SK-N-SH treated with all-trans-retinoic acid at 6 μM for 48 hours (cell line): Measurements from ENCODE around the gene NAALADL2.

ENCODE experiments used
- ATAC-seq: fragments of 200-7000 bp; cut with Tn5 transposase; 3 replicates; pipeline ENCODE4 v1.9.1; 2020; ENCODE audit warnings: mild to moderate bottlenecking, moderate library complexity
- ARNTL ChIP-seq: fragments of 450-650 bp; formaldehyde crosslinking; IDR thresholded peaks from 2 replicates; pipeline ENCODE4 v1.5.0; 2020; ENCODE audit warnings: low read depth, mild to moderate bottlenecking, moderate library complexity, borderline replicate concordance
- BACH2 ChIP-seq: fragments of 250-450 bp; sonication (Bioruptor Pico); IDR thresholded peaks from 2 replicates; pipeline ENCODE4 v1.9.0; 2021; ENCODE audit warnings: mild to moderate bottlenecking, borderline replicate concordance
- CSDC2 ChIP-seq: fragments of 250-450 bp; sonication (Bioruptor Pico); IDR thresholded peaks from 2 replicates; pipeline ENCODE4 v1.5.0; 2020; ENCODE audit warnings: mild to moderate bottlenecking, moderate library complexity
- ESRRG ChIP-seq: fragments of 250-450 bp; sonication (Bioruptor Pico); IDR thresholded peaks from 2 replicates; pipeline ENCODE4 v1.6.1; 2021; ENCODE audit warnings: mild to moderate bottlenecking
- GLIS3 ChIP-seq: fragments of 250-450 bp; sonication (Bioruptor Pico); IDR thresholded peaks from 2 replicates; pipeline ENCODE4 v1.5.0; 2020; ENCODE audit warnings: mild to moderate bottlenecking, moderate library complexity
- ISL1 ChIP-seq: fragments of 250-450 bp; sonication (Bioruptor Pico); IDR thresholded peaks from 2 replicates; pipeline ENCODE4 v2.1.2; 2022; ENCODE audit warnings: mild to moderate bottlenecking, moderate library complexity
- OSR1 ChIP-seq: fragments of 250-450 bp; sonication (Bioruptor Pico); IDR thresholded peaks from 2 replicates; pipeline ENCODE4 v1.8.0; 2022; ENCODE audit warnings: moderate library complexity, mild to moderate bottlenecking, inconsistent platforms
- PPARA ChIP-seq: fragments of 250-450 bp; sonication (Bioruptor Pico); IDR thresholded peaks from 2 replicates; pipeline ENCODE4 v1.5.0; 2020; ENCODE audit warnings: mild to moderate bottlenecking, borderline replicate concordance
- SNAI2 ChIP-seq: fragments of 250-450 bp; sonication (Bioruptor Pico); IDR thresholded peaks from 2 replicates; pipeline ENCODE4 v1.5.0; 2020; ENCODE audit warnings: mild to moderate bottlenecking, moderate library complexity
- TCF4 ChIP-seq: fragments of 250-450 bp; sonication (Bioruptor Pico); IDR thresholded peaks from 2 replicates; pipeline ENCODE4 v1.8.0; 2021; ENCODE audit warnings: mild to moderate bottlenecking, moderate library complexity, borderline replicate concordance
- TOX ChIP-seq: fragments of 250-450 bp; sonication (Bioruptor Pico); IDR thresholded peaks from 2 replicates; pipeline ENCODE4 v1.8.0; 2021; ENCODE audit warnings: mild to moderate bottlenecking, moderate library complexity, borderline replicate concordance
- ZC3H10 ChIP-seq: fragments of 250-450 bp; sonication (Bioruptor Pico); IDR thresholded peaks from 2 replicates; pipeline ENCODE4 v1.5.1; 2021; ENCODE audit warnings: mild to moderate bottlenecking, moderate library complexity
- ZFP30 ChIP-seq: fragments of 450-650 bp; formaldehyde crosslinking; IDR thresholded peaks from 2 replicates; pipeline ENCODE4 v1.5.0; 2022; ENCODE audit warnings: mild to moderate bottlenecking, moderate library complexity
- ZNF565 ChIP-seq: fragments of 450-650 bp; formaldehyde crosslinking; conservative IDR thresholded peaks from 2 replicates; pipeline ENCODE4 v1.5.0; 2020; ENCODE audit warnings: low read depth, mild to moderate bottlenecking, moderate library complexity
- ZNF70 ChIP-seq: fragments of 450-650 bp; formaldehyde crosslinking; IDR thresholded peaks from 2 replicates; pipeline ENCODE4 v1.5.0; 2020; ENCODE audit warnings: mild to moderate bottlenecking, moderate library complexity
- ZNF8 ChIP-seq: fragments of 450-650 bp; formaldehyde crosslinking; IDR thresholded peaks from 2 replicates; pipeline ENCODE4 v1.5.0; 2020; ENCODE audit warnings: mild to moderate bottlenecking, moderate library complexity
- TF ChIP-seq, protein P1 (sequence below): fragments of 250-450 bp; sonication (Bioruptor Pico); IDR thresholded peaks from 2 replicates; pipeline ENCODE4 v1.8.0; 2021; ENCODE audit warnings: low read depth, mild to moderate bottlenecking, moderate library complexity, borderline replicate concordance
- TF ChIP-seq, protein P2 (sequence below): fragments of 250-450 bp; sonication (Bioruptor Pico); IDR thresholded peaks from 2 replicates; pipeline ENCODE4 v1.5.1; 2020; ENCODE audit warnings: low read depth, mild to moderate bottlenecking, moderate library complexity
- TF ChIP-seq, protein P3 (sequence below): fragments of 250-450 bp; sonication (Bioruptor Pico); IDR thresholded peaks from 2 replicates; pipeline ENCODE4 v1.5.1; 2021; ENCODE audit warnings: mild to moderate bottlenecking, moderate library complexity
- TF ChIP-seq, protein P4 (sequence below): fragments of 250-450 bp; sonication (Bioruptor Pico); IDR thresholded peaks from 2 replicates; pipeline ENCODE4 v1.8.0; 2020; ENCODE audit warnings: mild to moderate bottlenecking, moderate library complexity, borderline replicate concordance
- TF ChIP-seq, protein P5 (sequence below): fragments of 250-450 bp; sonication (Bioruptor Pico); IDR thresholded peaks from 2 replicates; pipeline ENCODE4 v1.5.0; 2020; ENCODE audit warnings: mild to moderate bottlenecking, moderate library complexity

NAALADL2 gene

DNA sequence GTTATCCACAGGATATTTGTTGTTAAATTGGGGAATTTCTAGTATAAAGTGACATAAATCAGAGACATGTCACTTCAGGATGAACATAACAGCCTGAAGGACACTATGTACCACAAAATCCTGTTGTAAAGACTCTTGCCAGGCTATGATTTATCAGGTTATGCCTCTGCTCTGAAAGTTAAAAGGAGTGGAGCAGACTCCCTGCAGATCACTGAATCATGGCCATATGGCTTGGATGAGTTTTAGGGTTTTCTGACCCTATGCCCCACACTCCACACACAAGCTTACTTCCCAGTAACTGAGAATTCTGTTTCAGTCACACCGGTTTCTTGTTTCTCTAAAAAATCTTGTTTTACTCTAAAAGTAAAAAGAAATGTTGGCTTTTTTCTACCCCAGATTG is 869.4 kb downstream of the NAALADL2 start:
- no peak for TF ChIP-seq GLIS3
- TF ChIP-seq ZNF8, result no peak
- no peak for ATAC-seq

DNA sequence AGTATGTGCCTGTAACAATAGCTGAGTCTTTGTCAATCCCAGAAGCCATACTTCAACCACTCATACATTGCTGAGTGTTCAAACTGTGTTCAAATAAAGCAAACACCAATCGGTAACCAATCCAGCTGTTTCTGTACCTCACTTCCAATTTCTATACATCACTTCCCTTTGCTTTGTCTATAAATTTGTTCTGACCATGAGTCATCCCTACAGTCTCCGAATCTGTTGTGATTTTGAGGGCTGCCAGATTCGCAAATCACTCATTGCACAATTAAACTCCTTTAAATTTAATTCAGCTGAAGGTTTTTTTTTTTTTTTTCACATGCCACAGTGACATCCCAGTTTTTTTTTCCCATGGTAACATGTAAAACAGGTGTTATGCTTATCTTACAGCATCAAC is 870.3 kb downstream of the NAALADL2 start:
- ATAC-seq, result no peak
- TF ChIP-seq, protein P1, sequence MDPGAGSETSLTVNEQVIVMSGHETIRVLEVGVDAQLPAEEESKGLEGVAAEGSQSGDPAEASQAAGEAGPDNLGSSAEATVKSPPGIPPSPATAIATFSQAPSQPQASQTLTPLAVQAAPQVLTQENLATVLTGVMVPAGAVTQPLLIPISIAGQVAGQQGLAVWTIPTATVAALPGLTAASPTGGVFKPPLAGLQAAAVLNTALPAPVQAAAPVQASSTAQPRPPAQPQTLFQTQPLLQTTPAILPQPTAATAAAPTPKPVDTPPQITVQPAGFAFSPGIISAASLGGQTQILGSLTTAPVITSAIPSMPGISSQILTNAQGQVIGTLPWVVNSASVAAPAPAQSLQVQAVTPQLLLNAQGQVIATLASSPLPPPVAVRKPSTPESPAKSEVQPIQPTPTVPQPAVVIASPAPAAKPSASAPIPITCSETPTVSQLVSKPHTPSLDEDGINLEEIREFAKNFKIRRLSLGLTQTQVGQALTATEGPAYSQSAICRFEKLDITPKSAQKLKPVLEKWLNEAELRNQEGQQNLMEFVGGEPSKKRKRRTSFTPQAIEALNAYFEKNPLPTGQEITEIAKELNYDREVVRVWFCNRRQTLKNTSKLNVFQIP (CRISPR knock-in tag), result no peak
- TF ChIP-seq, protein P2, sequence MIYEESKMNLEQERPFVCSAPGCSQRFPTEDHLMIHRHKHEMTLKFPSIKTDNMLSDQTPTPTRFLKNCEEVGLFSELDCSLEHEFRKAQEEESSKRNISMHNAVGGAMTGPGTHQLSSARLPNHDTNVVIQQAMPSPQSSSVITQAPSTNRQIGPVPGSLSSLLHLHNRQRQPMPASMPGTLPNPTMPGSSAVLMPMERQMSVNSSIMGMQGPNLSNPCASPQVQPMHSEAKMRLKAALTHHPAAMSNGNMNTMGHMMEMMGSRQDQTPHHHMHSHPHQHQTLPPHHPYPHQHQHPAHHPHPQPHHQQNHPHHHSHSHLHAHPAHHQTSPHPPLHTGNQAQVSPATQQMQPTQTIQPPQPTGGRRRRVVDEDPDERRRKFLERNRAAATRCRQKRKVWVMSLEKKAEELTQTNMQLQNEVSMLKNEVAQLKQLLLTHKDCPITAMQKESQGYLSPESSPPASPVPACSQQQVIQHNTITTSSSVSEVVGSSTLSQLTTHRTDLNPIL (CRISPR knock-in tag), result no peak
- TF ChIP-seq PPARA (CRISPR knock-in tag) (no peak), ZNF565 (CRISPR knock-in tag) (no peak), ZFP30 (CRISPR knock-in tag) (no peak), ZNF8 (no peak), ARNTL (CRISPR knock-in tag) (no peak)
- TF ChIP-seq, protein P3, sequence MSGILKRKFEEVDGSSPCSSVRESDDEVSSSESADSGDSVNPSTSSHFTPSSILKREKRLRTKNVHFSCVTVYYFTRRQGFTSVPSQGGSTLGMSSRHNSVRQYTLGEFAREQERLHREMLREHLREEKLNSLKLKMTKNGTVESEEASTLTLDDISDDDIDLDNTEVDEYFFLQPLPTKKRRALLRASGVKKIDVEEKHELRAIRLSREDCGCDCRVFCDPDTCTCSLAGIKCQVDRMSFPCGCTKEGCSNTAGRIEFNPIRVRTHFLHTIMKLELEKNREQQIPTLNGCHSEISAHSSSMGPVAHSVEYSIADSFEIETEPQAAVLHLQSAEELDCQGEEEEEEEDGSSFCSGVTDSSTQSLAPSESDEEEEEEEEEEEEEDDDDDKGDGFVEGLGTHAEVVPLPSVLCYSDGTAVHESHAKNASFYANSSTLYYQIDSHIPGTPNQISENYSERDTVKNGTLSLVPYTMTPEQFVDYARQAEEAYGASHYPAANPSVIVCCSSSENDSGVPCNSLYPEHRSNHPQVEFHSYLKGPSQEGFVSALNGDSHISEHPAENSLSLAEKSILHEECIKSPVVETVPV, result no peak
- TF ChIP-seq, all 23 proteins: peak for 0

DNA sequence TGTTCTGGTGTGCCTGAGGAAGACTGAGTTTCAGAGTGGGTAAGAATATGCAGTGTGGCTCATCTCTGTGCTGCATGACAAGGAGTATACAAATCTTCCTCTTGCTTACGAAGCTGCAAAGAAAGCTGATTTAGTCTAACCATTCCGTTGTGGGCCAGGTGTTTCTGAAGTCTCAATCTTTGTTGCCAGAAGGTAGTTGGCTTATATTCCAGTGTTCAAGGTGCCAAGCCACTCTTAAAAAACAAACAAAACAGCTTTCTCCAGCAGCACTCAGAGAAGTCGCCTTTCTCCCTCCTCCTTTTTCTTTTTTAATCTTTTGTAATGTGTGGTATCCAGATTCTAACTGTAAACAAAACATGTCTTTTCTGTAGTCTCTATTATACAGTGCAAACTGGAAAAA is 872.4 kb downstream of the NAALADL2 start:
- ATAC-seq, result no peak
- TF ChIP-seq ISL1 (no peak), CSDC2 (CRISPR knock-in tag) (no peak), ZFP30 (CRISPR knock-in tag) (no peak), SNAI2 (no peak), ESRRG (CRISPR knock-in tag) (no peak), TCF4 (no peak), BACH2 (CRISPR knock-in tag) (no peak), TOX (CRISPR knock-in tag) (no peak), GLIS3 (no peak), OSR1 (CRISPR knock-in tag) (no peak), ZNF70 (CRISPR knock-in tag) (no peak), ZC3H10 (CRISPR knock-in tag) (no peak), ZNF8 (no peak)
- TF ChIP-seq, protein P4, sequence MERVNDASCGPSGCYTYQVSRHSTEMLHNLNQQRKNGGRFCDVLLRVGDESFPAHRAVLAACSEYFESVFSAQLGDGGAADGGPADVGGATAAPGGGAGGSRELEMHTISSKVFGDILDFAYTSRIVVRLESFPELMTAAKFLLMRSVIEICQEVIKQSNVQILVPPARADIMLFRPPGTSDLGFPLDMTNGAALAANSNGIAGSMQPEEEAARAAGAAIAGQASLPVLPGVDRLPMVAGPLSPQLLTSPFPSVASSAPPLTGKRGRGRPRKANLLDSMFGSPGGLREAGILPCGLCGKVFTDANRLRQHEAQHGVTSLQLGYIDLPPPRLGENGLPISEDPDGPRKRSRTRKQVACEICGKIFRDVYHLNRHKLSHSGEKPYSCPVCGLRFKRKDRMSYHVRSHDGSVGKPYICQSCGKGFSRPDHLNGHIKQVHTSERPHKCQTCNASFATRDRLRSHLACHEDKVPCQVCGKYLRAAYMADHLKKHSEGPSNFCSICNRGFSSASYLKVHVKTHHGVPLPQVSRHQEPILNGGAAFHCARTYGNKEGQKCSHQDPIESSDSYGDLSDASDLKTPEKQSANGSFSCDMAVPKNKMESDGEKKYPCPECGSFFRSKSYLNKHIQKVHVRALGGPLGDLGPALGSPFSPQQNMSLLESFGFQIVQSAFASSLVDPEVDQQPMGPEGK (CRISPR knock-in tag), result no peak
- TF ChIP-seq, protein P5, sequence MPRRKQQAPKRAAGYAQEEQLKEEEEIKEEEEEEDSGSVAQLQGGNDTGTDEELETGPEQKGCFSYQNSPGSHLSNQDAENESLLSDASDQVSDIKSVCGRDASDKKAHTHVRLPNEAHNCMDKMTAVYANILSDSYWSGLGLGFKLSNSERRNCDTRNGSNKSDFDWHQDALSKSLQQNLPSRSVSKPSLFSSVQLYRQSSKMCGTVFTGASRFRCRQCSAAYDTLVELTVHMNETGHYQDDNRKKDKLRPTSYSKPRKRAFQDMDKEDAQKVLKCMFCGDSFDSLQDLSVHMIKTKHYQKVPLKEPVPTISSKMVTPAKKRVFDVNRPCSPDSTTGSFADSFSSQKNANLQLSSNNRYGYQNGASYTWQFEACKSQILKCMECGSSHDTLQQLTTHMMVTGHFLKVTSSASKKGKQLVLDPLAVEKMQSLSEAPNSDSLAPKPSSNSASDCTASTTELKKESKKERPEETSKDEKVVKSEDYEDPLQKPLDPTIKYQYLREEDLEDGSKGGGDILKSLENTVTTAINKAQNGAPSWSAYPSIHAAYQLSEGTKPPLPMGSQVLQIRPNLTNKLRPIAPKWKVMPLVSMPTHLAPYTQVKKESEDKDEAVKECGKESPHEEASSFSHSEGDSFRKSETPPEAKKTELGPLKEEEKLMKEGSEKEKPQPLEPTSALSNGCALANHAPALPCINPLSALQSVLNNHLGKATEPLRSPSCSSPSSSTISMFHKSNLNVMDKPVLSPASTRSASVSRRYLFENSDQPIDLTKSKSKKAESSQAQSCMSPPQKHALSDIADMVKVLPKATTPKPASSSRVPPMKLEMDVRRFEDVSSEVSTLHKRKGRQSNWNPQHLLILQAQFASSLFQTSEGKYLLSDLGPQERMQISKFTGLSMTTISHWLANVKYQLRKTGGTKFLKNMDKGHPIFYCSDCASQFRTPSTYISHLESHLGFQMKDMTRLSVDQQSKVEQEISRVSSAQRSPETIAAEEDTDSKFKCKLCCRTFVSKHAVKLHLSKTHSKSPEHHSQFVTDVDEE, result no peak

DNA sequence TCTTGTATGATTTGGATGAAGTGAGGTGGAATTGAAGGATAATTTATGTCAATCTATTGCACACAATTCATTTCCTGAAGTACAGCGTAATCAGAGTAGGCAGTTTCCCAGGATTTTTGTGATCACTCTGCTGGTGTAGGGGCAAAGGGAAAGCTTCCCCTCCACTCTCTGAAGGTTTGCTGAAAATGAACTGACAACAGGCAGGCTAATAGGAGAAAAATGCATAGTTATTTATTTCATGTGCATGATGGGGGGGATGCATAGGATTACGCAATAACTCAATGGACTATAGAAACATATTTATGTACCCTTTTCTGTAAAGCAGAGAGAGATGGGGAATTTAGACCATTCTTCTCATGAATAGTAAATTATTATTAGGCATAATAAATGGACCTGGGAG is 872.9 kb downstream of the NAALADL2 start:
- no peak for ATAC-seq
- no peak for TF ChIP-seq ZNF70 (CRISPR knock-in tag)
